CD4-positive, alpha-beta T cell treated with Interleukin-6 for 4 hours (primary cell): ENCODE data around the gene KCTD11.
"Not testable (repeated sequence)": the region's sequence is repeated elsewhere in the genome, so short reads cannot be mapped to it uniquely, and the experiment has no call there.

Experiments used
- DNase-seq: peaks from one replicate; pipeline ENCODE4 v3.0.0-alpha.2; 2020; ENCODE audit warnings: mixed read lengths

Gene KCTD11

GRCh38 chr17:7346761-7347614 lies 5.0 kb upstream of the KCTD11 start:
- DNase-seq, result no peak

DNA sequence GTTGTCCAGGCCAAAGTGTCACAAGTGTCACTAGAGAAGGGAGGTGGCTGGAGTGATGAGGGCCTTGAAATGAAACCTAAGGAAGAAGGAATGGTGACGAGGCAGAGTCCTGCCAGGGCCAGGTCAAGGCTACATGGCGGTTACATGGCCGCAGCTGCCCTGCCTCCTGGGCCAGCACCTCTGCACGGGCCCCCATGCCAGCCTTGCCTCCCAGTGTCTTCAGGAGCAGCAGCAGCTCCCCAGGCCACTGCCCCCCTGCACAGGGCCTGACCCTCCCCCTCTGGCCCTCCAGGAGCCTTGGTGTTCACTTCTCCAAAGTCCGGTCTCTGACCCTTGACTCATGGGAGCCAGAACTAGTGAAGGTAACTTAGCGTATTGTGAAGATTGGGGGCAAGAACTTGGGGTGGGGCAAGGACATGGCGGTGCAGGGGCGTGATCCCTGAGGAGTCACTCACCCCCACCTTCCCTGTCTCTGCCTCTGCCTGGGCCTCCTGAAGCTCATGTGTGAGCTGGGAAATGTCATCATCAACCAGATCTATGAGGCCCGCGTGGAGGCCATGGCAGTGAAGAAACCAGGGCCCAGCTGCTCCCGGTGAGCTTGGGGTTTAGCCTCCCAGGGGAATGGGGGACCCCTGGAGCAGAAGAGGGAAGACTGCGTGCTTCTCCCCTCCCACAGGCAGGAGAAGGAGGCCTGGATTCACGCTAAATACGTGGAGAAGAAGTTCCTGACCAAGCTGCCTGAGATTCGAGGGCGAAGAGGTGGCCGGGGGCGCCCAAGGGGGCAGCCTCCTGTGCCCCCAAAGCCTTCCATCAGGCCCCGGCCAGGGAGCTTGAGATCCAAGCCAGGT lies 4.1 kb upstream of the KCTD11 start:
- no peak for DNase-seq

DNA sequence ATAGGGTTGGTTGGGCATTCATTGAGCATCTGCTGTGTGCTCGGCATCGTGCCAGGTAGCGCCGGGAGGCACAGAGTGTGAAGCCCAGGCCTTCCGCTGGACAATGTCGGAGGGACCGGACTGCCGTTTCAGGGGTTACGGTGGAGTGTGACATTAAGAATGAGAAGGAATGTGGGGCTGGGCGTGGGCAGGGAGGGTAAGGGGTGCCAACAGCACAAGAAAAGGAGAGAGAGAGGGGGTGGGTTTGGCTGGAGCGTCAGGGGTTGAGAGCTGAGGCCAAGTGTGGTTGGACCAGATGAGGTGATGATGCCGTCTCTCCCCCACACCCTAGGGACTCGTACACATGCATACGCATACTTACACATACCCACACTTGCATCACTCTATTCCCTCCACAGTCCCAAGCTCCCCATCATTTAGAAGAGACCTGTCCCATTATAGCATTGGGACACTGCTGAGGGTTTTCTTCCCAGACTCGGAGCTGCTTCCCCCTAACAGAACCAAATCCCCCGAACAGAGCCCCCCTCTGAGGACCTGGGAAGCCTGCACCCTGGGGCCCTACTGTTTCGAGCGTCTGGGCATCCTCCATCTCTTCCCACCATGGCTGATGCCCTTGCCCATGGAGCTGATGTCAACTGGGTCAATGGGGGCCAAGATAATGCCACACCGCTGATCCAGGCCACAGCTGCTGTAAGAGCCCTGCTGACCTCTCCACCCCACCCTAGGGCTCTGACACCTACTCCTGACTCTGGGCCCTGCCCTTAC lies 3.3 kb upstream of the KCTD11 start:
- no peak for DNase-seq

- no peak for DNase-seq
Measured at GRCh38 chr17:7352503-7352889, 534 bp downstream of the KCTD11 start.

DNA sequence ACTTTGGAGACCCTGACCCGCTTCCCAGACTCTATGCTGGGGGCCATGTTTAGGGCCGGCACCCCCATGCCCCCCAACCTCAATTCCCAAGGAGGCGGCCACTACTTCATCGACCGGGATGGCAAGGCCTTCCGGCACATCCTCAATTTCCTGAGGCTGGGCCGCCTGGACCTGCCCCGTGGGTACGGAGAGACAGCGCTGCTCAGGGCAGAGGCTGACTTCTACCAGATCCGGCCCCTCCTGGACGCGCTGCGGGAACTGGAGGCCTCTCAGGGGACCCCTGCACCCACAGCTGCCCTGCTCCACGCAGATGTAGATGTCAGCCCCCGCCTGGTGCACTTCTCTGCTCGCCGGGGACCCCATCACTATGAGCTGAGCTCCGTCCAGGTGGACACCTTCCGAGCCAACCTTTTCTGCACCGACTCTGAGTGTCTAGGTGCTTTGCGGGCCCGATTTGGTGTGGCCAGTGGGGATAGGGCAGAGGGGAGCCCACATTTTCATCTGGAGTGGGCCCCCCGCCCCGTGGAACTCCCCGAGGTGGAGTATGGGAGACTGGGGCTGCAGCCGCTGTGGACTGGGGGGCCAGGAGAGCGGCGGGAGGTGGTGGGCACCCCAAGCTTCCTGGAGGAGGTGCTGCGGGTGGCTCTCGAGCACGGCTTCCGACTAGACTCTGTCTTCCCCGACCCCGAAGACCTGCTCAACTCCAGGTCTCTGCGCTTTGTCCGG lies 1.1 kb downstream of the KCTD11 start:
- DNase-seq, result no peak

DNA sequence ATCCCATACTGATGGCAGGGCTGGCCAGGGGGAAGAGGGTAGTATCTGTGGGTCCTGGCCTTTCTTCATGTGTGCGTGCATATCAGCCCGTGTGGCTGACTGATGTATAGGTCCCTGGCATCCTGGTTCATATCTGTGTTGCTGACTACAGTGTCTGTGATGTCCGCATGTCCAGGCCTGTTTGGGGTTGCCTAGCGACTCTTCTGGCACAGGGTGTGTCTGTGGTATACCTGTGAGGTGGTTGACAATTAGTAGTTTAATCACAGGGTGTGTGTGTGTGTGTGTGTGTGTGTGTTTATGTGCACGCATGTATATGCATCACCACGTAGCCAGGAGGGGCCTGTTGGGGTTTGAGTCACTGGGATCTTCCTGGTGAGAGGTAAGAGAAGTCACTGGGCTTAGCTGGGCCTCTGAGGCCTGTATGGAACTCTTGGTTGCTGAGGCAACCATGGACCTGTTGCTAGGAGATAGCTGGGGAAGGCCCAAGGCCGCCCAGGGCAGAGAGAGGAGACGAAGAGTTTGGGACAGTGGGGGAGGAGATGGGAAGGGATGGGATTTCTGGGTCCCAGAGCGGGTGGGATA lies 2.4 kb downstream of the KCTD11 start:
- DNase-seq, result no peak

DNA sequence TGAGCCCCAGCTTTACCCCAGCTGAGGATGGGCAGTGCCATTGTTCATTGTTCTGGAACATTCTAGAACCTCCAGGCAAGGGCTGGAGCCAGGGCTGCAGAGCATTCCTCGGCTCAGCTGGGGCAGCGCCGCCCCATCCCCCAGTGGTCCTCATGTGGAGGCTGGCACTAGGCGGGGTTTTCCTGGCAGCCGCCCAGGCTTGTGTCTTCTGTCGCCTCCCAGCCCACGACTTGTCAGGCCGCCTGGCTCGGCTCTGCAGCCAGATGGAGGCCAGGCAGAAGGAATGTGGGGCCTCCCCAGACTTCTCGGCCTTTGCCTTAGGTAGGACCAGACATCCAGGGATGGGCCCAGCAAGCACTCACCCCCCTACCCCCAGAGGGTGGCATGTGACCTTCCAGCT lies 3.1 kb downstream of the KCTD11 start, which contains the start of gene TMEM95:
Gene TMEM95, plus strand, starts transcription at position 104 of the 400 bp plus-strand sequence. Its CDS starts 49 bp downstream, at position 153.
- DNase-seq, result no peak

GRCh38 chr17:7355573-7355972 lies 3.6 kb downstream of the KCTD11 start:
- DNase-seq, result no peak

DNA sequence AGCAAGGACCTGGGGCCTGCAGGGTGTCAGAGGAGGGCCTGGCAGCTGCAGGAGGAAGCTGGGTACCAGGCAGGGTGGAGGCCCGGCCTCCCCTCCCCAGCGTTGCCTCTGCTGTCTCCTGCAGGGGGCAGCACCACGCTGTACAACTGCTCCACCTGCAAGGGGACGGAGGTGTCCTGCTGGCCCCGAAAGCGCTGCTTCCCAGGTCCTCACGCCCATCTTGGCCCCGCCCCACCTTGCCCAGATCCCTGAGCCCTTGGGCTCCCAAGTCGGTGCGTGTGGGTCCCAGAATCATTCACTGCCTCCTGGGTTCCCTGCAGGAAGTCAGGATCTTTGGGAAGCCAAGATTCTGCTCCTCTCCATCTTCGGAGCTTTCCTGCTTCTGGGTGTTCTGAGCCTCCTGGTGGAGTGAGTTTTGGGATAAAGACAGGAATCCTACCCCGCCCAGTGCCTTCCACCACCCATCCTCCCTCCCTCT lies 4.1 kb downstream of the KCTD11 start:
- DNase-seq, result peak; percentile 92

DNA sequence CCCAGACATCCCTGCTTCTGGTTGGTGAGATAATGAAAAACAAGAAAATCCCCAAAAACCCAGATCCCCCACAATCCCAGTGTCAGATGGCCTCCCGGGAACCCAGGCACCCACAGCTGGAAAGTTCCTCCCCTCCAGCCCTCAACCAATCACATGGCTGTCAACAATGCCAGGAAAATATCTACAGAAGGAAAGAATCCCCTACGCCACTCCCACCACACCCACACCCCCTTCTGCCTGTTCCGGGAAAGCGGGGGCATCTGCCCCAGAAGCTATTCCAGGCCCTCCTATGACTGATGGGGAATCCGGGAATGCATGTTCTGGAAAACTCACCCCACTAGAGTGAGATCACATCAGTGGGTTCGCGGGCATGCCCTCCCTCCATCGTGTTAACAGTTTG lies 4.8 kb downstream of the KCTD11 start:
- no peak for DNase-seq

GRCh38 chr17:7357381-7357780 lies 5.4 kb downstream of the KCTD11 start:
- DNase-seq, result no peak

DNA sequence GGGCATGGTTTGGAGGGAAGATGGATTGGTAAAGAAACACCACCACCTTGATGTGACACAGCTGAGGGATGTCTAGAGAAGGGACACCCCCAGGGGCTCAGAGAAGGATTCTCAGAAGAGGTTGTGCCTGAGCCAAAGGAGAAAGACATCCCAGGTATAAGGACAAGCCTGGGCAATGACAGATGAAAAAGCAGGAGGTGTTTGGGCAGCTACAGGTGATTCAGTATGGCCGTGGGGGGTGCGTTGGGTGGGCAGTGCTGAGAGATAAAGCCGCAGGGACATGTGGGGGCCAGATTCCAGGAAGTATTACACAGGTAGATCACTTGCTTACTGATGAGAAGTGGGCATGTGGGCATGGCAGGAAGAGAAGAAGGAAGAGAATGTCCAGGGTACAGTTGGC lies 9.9 kb downstream of the KCTD11 start:
- no peak for DNase-seq

GRCh38 chr17:7363311-7363710 lies 11.3 kb downstream of the KCTD11 start:
- no peak for DNase-seq

GRCh38 chr17:7365963-7366362 lies 14.0 kb downstream of the KCTD11 start:
- DNase-seq, result not testable (repeated sequence)

DNA sequence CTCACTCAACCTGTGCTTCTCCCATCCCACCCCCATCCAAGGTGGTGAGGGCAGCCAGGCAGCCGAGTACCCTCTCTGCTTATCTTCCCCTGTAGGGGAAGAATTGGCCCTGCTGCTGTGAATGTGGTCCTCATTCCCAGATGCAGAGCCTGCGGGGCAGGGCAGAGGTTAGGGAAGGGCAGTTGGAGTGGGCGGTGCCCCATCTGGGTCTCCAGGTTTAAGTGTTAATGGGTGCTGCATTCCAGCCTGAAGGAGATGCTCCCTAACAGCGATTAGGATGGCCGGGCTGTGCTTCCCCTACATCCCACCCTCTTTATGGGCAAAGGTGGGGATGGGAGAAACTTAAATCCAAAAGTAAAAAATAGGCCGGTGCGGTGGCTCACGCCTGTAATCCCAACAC lies 15.1 kb downstream of the KCTD11 start:
- no peak for DNase-seq

DNA sequence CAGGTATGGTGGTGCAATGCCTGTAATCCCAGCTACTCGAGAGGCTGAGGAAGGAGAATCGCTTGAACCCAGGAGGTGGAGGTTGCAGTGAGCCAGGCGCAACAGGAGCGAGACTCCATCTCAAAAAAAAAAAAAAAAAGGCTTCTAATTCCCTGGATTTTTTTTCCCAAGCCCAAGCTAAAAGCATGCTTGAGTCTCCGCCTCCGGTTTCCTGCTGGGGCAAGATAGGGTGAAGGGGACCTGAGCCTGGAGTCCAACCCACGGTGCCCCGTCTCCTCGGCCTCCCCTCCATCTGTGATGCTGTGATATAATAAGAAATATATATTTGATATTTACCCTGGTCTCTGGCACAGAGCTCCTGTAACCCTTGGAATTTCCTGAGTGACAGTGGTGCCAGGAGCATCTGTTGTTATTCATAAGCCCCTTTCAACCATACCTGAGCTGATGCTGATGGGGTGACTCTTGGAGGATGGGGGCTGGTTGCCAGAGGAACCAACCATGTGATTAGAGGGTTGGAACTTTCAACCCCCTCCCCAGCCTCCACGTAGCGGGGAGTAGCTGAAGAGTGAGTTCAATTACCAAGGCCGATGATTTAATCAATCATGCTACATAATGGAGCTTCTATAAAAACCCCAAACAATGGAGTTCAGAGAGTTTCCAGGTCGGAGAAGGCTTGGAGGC lies 16.1 kb downstream of the KCTD11 start:
- DNase-seq, result no peak

DNA sequence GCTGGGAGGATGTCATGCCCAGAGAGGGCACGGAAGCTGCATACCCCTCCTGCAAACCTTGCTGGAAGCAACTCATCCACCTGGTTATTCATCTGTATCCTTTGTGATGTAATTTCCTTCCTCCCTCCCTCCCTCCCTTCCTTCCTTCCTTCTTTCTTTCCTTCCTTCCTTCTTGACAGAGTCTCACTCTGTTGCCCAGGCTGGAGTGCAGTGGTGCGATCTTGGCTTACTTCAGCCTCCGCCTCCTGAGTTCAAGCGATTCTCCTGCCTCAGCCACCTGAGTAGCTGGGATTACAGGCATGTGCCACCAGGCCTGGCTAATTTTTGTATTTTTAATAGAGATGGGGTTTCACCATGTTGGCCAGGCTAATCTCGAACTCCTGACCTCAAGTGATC lies 16.6 kb downstream of the KCTD11 start:
- not testable (repeated sequence) for DNase-seq

DNA sequence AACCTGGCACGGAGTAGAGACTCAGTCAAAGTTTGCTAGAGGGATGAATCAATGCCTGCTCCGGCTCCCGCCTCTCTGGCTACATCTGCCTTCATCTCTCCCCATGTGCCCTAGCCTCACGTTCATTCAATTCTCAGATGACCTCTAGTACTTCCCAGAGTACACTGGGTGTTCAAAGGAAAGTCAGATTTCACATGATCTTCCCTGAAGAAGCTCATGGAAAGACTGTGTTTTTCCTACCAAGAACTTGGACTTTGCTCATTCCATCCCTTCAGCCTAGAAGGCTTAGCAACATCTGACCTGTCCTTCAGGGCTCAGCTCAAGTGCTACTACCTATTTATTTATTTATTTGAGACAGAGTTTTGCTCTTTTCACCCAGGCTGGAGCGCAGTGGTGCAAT lies 17.9 kb downstream of the KCTD11 start:
- no peak for DNase-seq

- no peak for DNase-seq
Measured at GRCh38 chr17:7370853-7371252, 18.9 kb downstream of the KCTD11 start.

- no peak for DNase-seq
Measured at GRCh38 chr17:7374353-7374752, 22.4 kb downstream of the KCTD11 start.

GRCh38 chr17:7379134-7379533 lies 27.2 kb downstream of the KCTD11 start:
- DNase-seq, result no peak
